A549 treated with ZK216348 at 1 μM for 4 hours (cell line): ENCODE measurements around the gene SYDE1. TPM values are rescaled to one million over a fixed set of nuclear protein-coding genes. Genes with fewer than 3 reads are reported as not detected.

Experiments used
- total RNA-seq: library from RNA; stranded (reverse); fragments of 200-300 nt; extraction: Qiagen RNA extraction; gene quantifications from 5 replicates; pipeline ENCODE4 v1.2.3, GENCODE V29; 2022; ENCODE audit warnings: low read depth

SYDE1 gene, protein sequence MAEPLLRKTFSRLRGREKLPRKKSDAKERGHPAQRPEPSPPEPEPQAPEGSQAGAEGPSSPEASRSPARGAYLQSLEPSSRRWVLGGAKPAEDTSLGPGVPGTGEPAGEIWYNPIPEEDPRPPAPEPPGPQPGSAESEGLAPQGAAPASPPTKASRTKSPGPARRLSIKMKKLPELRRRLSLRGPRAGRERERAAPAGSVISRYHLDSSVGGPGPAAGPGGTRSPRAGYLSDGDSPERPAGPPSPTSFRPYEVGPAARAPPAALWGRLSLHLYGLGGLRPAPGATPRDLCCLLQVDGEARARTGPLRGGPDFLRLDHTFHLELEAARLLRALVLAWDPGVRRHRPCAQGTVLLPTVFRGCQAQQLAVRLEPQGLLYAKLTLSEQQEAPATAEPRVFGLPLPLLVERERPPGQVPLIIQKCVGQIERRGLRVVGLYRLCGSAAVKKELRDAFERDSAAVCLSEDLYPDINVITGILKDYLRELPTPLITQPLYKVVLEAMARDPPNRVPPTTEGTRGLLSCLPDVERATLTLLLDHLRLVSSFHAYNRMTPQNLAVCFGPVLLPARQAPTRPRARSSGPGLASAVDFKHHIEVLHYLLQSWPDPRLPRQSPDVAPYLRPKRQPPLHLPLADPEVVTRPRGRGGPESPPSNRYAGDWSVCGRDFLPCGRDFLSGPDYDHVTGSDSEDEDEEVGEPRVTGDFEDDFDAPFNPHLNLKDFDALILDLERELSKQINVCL
- total RNA-seq, result 9.3 to 19.2 TPM (median 17.4 TPM) in 5 replicates

DNA sequence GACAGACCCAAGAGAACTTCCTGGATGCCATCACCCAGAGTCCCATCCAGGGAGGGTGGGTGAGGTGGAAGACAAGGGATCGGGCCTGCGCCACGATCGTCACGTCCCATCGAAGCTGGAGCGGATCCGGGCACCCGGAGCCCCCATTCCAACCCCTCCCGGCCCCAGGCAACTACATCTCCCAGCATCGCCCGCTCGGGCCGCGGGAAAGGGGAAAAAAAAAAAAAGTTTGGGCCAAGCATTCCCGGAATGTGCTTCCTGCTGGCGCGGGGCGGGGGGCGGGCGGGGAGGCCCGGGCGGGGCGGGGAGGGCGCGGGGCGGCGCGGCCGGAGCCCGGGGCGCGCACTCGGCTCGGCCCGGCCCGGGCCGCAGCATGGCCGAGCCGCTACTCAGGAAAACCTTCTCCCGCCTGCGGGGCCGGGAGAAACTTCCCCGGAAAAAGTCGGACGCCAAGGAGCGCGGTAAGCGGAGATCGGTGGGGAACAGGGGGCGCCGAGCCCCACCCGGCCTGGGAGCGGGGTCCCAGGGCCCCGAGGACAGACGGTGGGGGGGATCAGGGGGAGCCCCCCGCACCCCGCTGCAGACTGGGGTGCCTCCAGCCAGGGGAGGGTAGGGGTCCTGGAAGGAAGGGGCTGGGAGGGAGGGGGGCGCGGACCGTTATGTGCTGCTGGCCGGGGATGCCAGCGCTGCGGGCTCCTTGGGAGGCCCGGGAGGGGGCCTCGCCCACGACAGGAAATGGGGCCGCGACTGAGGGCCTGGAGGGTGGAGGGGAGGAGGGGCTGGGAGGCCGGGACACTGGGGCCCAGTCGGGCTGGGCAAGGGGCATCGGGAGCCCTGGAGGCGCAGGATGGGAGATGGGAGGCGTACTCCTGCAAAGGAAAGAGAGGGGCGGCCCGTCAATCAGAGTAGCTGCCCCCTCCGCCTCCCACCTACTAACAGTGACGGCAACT lies at the start of gene SYDE1:
Gene SYDE1 (plus strand): TSS at position 341 of the 950 bp plus-strand sequence. CDS start 33 bp downstream, at position 374.

DNA sequence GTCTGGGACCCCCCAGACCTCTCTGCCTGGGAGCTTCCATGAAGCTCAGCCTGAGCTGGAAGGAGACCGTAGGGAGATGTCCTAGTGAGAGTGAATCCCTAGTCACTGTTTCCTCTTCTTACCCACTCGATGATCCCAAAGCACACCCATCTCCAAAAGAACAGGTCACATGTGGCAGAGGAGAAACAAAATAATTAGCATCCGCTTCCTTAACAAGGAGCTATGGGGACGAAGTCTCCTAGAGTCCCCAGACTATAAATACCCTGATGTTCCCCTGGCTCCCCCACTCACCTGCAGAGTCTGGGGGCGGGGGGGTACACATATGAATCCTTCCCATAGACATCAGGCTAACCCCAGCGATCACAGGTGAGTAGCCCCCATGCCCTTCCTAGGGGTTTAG lies 25.3 kb upstream of the SYDE1 start, which contains the start of gene OR1I1:
Gene OR1I1 (plus strand): TSS at position 301 of the 400 bp plus-strand sequence. CDS start 4,855 bp downstream, outside the sequence.

Other genes with a start within 250 kb of the SYDE1 start
- gene OR7A17, start 221.3 kb upstream of the SYDE1 start, total RNA-seq, result not detected in 5 replicates
- gene OR7C2, start 165.9 kb upstream of the SYDE1 start, total RNA-seq, result not detected in 5 replicates
- not detected in 5 replicates for gene SLC1A6, start 127.5 kb upstream of the SYDE1 start, total RNA-seq
- not detected in 5 replicates for gene CASP14, start 57.9 kb upstream of the SYDE1 start, total RNA-seq
- not detected in 5 replicates for gene OR1I1, start 25.2 kb upstream of the SYDE1 start, total RNA-seq
- gene NOTCH3, start 93.6 kb downstream of the SYDE1 start, total RNA-seq, result 6.2 to 16.3 TPM (median 13.3 TPM) in 5 replicates
- gene EPHX3, start 125.0 kb downstream of the SYDE1 start, total RNA-seq, result 0.12 TPM in 1 of 5 replicates, not detected in the others
- 20.2 to 35.6 TPM (median 29.3 TPM) in 5 replicates for gene BRD4, start 225.1 kb downstream of the SYDE1 start, total RNA-seq